ENCODE results near the gene YTHDF2. TPM values are rescaled to one million over a fixed set of nuclear protein-coding genes. Genes with fewer than 3 reads are reported as not detected.

The YTHDF2 gene
- total and polyA plus RNA-seq, 2 donors from 2014 or later = 38.2 to 61.0 TPM

DNA sequence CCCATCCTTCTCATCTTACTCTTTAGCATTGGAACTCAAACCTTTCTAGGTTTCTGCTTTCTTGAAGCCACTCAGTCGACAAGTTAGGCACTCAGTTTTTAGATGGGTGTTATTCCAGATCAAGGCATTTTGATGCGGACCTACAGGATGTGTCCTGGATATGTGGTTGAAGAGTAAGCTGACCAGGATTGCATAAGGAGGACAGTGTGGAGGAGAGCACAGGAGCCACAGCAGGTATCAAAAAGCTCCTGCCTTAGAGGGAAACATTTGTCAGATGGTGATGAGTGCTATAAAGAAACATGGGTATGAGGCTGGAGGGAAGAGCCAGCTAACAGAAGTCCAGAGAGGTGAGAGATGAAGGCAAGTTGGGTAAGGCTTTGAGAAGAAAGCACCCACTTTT, 41.3 kb downstream of the YTHDF2 start:
- DNase-seq (no peak), FAIRE-seq (no peak)
- TF ChIP-seq CTCF (IDR thresholded peaks at IDR 0.05; ENCODE audit: borderline replicate concordance, extremely low read depth, insufficient read depth) = no peak
- Histone ChIP-seq H3K27me3 (ENCODE audit: control insufficient read depth, insufficient read depth, low read length) (no peaks in the 10 kb centered on the region), H3K9ac (ENCODE audit: low read length in 3 of 3) (no peak overlapping the region), H3K9me3 (ENCODE audit: control insufficient read depth in 2 of 3, insufficient read depth in 1 of 3, low read length in 3 of 3) (no peaks in the 10 kb centered on the region), H3K4me1 (ENCODE audit: control insufficient read depth in 2 of 3, insufficient read depth in 2 of 3, low read depth in 1 of 3, low read length in 3 of 3) (peaks cover 0 to 8% (median 7%) of the 10 kb centered on the region in 3 donors), H3K27ac (ENCODE audit: low read depth in 2 of 2, low read length in 2 of 2) (no peak overlapping the region), H3K4me3 (ENCODE audit: low read length in 3 of 3) (no peak overlapping the region), H3K36me3 (ENCODE audit: control insufficient read depth in 2 of 3, insufficient read depth in 3 of 3, low read length in 3 of 3) (no peaks in the 10 kb centered on the region)
- intact Hi-C loops (cut with DNase I) = no loop called here

- intact Hi-C loops (cut with DNase I) = loop anchor here (10.0 kb wide), 1 partner anchor 95 kb away; no protein-coding TSS in a partner anchor
- no peaks in the 10 kb centered on the region for H3K9me3 ChIP-seq (ENCODE audit: control insufficient read depth in 2 of 3, insufficient read depth in 1 of 3, low read length in 3 of 3)
- H3K27me3 ChIP-seq (ENCODE audit: control insufficient read depth, insufficient read depth, low read length) = no peaks in the 10 kb centered on the region
- no peak for DNase-seq
- H3K4me3 ChIP-seq (ENCODE audit: low read length in 3 of 3) = no peak overlapping the region
- H3K27ac ChIP-seq (ENCODE audit: low read depth in 2 of 2, low read length in 2 of 2) = no peak overlapping the region
- H3K4me1 ChIP-seq (ENCODE audit: control insufficient read depth in 2 of 3, insufficient read depth in 2 of 3, low read depth in 1 of 3, low read length in 3 of 3) = peaks cover 0 to 6% (median 1%) of the 10 kb centered on the region in 3 donors
- no peak overlapping the region for H3K9ac ChIP-seq (ENCODE audit: low read length in 3 of 3)
- no peak for FAIRE-seq
- no peaks in the 10 kb centered on the region for H3K36me3 ChIP-seq (ENCODE audit: control insufficient read depth in 2 of 3, insufficient read depth in 3 of 3, low read length in 3 of 3)
- no peak for TF ChIP-seq CTCF (IDR thresholded peaks at IDR 0.05; ENCODE audit: borderline replicate concordance, extremely low read depth, insufficient read depth)
Measured at GRCh38 chr1:28779751-28780408, 43.1 kb downstream of the YTHDF2 start.

- no peak for TF ChIP-seq CTCF (IDR thresholded peaks at IDR 0.05; ENCODE audit: borderline replicate concordance, extremely low read depth, insufficient read depth)
- intact Hi-C loops (cut with DNase I) = loop anchor here (10.0 kb wide), 1 partner anchor 93 kb away; no protein-coding TSS in a partner anchor
- Histone ChIP-seq H3K36me3 (ENCODE audit: control insufficient read depth in 2 of 3, insufficient read depth in 3 of 3, low read length in 3 of 3) (no peaks in the 10 kb centered on the region), H3K4me1 (ENCODE audit: control insufficient read depth in 2 of 3, insufficient read depth in 2 of 3, low read depth in 1 of 3, low read length in 3 of 3) (no peaks in the 10 kb centered on the region), H3K27me3 (ENCODE audit: control insufficient read depth, insufficient read depth, low read length) (no peaks in the 10 kb centered on the region), H3K4me3 (ENCODE audit: low read length in 3 of 3) (no peak overlapping the region), H3K27ac (ENCODE audit: low read depth in 2 of 2, low read length in 2 of 2) (no peak overlapping the region), H3K9ac (ENCODE audit: low read length in 3 of 3) (no peak overlapping the region), H3K9me3 (ENCODE audit: control insufficient read depth in 2 of 3, insufficient read depth in 1 of 3, low read length in 3 of 3) (no peaks in the 10 kb centered on the region)
- FAIRE-seq (no peak), DNase-seq (no peak)
Measured at GRCh38 chr1:28781305-28781704, 44.6 kb downstream of the YTHDF2 start.
